K562 (cell line): ENCODE measurements around the gene SRSF5. TPM values are rescaled to one million over a fixed set of nuclear protein-coding genes. Genes with fewer than 3 reads are reported as not detected.
A peak's percentile ranks its signal among the peaks of the same experiment; 100 is the strongest.

Experiments
- BHLHE40 ChIP-seq: IDR thresholded peaks from 2 replicates; pipeline ENCODE4 v1.6.1; 2011; ENCODE audit warnings: low read length, improper control_type of control experiment
- HNRNPL ChIP-seq: fragments of 200-400 bp; formaldehyde crosslinking; IDR thresholded peaks from 2 replicates; pipeline ENCODE4 v1.6.1; 2017; ENCODE audit warnings: low read depth, mild to moderate bottlenecking, low read length
- NFATC3 ChIP-seq: fragments of 450-650 bp; IDR thresholded peaks from 2 replicates; pipeline ENCODE4 v1.6.1; 2017; ENCODE audit warnings: mild to moderate bottlenecking
- NRF1 ChIP-seq, 2 experiments: fragments of 450-650 bp; IDR thresholded peaks in 1 of 2; conservative IDR thresholded peaks in 1 of 2; 2 replicates each; pipeline ENCODE4 v1.6.1; 2014; ENCODE audit warnings: mild to moderate bottlenecking in 2 of 2
- PML ChIP-seq: IDR thresholded peaks from 2 replicates; pipeline ENCODE4 v1.6.1; 2012; ENCODE audit warnings: low read length, inconsistent platforms
- SUPT5H ChIP-seq: fragments of 450-650 bp; IDR thresholded peaks from 2 replicates; pipeline ENCODE4 v1.6.1; 2016
- YY1 ChIP-seq, 3 experiments: IDR thresholded peaks; 2 replicates each; pipeline ENCODE4 v1.6.1; 2011; ENCODE audit warnings: low read length in 2 of 3, mild to moderate bottlenecking in 2 of 3, moderate library complexity in 2 of 3, borderline replicate concordance in 1 of 3, control low read depth in 1 of 3, low read depth in 1 of 3; ENCODE audit not compliant: insufficient read depth in 3 of 3, insufficient replicate concordance in 2 of 3, control insufficient read depth in 1 of 3, insufficient read length in 1 of 3; ENCODE audit errors: extremely low read depth in 1 of 3
- ZBTB17 ChIP-seq: fragments of 450-650 bp; formaldehyde crosslinking; IDR thresholded peaks from 2 replicates; pipeline ENCODE4 v1.4.0; 2020; ENCODE audit warnings: mild to moderate bottlenecking
- ZKSCAN8 ChIP-seq: fragments of 200-800 bp; sonication (Bioruptor generic); IDR thresholded peaks from 2 replicates; pipeline ENCODE4 v1.6.1; 2016; ENCODE audit warnings: missing genetic modification characterization, missing compliant biosample characterization
- ZNF197 ChIP-seq: fragments of 200-800 bp; sonication (Bioruptor generic); IDR thresholded peaks from 2 replicates; pipeline ENCODE4 v1.6.1; 2016; ENCODE audit warnings: low read depth, missing genetic modification characterization, missing compliant biosample characterization
- ZNF561 ChIP-seq: fragments of 450-650 bp; formaldehyde crosslinking; conservative IDR thresholded peaks from 2 replicates; pipeline ENCODE4 v1.4.0; 2020; ENCODE audit warnings: mild to moderate bottlenecking, moderate library complexity
- polyA plus RNA-seq, 8 experiments: library from polyadenylated mRNA; depleted of rRNA in 4 of 8; stranded (reverse) in 5 of 8; unstranded in 3 of 8; fragments of >200 nt; fragmentation: Nextera tagmentation in 2 of 8; fragmentation: Illumina TruSeq in 1 of 8; extraction: Ambion mirVana in 2 of 8; extraction: Trizol in 1 of 8; gene quantifications; 2 replicates each; pipeline versions ENCODE4 v1.2.1 to v1.2.3, GENCODE V29; 2011 to 2014; ENCODE audit warnings: inconsistent platforms in 1 of 8, missing spikeins in 1 of 8
- total RNA-seq, 7 experiments: library from RNA; depleted of rRNA in 6 of 7; stranded (reverse); fragments of >200 nt in 6 of 7; fragmentation: Illumina TruSeq in 2 of 7; extraction: Trizol in 2 of 7; gene quantifications; 2 replicates each; pipeline versions ENCODE4 v1.2.1 to v1.2.3, GENCODE V29; 2011 to 2021; ENCODE audit warnings: low replicate concordance in 1 of 7
- TF ChIP-seq, protein P1 (sequence below): fragments of 250-450 bp; sonication (Bioruptor Pico); IDR thresholded peaks from 2 replicates; pipeline ENCODE4 v1.4.0; 2020; ENCODE audit warnings: mild to moderate bottlenecking, moderate library complexity
- TF ChIP-seq, protein P2 (sequence below), 2 experiments: fragments of 450-650 bp; formaldehyde crosslinking in 1 of 2; IDR thresholded peaks; 2 replicates each; pipeline versions ENCODE4 v1.4.0 to v1.6.1; 2014 to 2020; ENCODE audit warnings: mild to moderate bottlenecking in 2 of 2, borderline replicate concordance in 1 of 2, low read depth in 1 of 2
- TF ChIP-seq, protein P3 (sequence below): fragments of 450-650 bp; IDR thresholded peaks from 2 replicates; pipeline ENCODE4 v1.6.1; 2016; ENCODE audit warnings: antibody characterized with exemption

SRSF5 gene
- total and polyA plus RNA-seq, 9 of the 15 experiments (the other 6 are each of a cell fraction or from before 2014, with no cell fraction given), result 108 to 460 (median 212) TPM

DNA sequence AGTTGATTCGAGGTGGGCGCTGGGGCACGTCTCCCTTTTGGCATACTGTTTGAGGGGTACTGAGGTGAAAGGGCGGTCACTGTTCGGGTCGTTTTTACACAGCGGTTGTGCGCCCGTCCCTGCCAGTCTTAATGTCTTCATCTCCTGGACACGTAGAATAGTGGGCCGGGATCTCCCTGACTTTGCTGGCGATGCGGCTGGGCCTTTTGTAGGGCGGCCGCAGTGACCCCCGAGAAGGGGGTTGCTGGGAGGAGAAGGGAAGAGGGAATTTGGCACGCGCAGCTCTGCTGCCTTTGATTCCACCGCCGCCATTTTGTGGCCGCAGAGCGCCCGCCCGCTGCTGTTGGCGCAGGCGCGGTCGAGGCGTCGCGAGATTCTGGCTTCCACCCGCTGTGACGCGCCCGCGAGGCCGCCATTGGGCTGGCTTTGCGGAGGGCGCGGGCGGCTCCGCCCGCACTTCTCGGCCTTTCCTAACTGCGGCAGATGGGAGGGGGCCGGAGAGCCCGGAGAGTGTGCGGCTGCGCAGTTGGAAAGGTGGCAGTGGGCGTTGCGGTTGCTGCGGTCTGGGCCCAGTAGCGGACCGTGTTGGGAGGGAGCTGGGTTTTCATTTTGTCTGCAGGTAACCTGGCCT lies 542 bp downstream of the SRSF5 start (continued):
- TF ChIP-seq, protein P1, sequence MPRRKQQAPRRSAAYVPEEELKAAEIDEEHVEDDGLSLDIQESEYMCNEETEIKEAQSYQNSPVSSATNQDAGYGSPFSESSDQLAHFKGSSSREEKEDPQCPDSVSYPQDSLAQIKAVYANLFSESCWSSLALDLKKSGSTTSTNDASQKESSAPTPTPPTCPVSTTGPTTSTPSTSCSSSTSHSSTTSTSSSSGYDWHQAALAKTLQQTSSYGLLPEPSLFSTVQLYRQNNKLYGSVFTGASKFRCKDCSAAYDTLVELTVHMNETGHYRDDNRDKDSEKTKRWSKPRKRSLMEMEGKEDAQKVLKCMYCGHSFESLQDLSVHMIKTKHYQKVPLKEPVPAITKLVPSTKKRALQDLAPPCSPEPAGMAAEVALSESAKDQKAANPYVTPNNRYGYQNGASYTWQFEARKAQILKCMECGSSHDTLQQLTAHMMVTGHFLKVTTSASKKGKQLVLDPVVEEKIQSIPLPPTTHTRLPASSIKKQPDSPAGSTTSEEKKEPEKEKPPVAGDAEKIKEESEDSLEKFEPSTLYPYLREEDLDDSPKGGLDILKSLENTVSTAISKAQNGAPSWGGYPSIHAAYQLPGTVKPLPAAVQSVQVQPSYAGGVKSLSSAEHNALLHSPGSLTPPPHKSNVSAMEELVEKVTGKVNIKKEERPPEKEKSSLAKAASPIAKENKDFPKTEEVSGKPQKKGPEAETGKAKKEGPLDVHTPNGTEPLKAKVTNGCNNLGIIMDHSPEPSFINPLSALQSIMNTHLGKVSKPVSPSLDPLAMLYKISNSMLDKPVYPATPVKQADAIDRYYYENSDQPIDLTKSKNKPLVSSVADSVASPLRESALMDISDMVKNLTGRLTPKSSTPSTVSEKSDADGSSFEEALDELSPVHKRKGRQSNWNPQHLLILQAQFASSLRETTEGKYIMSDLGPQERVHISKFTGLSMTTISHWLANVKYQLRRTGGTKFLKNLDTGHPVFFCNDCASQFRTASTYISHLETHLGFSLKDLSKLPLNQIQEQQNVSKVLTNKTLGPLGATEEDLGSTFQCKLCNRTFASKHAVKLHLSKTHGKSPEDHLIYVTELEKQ (CRISPR knock-in tag), result no peak
- TF ChIP-seq, protein P2, sequence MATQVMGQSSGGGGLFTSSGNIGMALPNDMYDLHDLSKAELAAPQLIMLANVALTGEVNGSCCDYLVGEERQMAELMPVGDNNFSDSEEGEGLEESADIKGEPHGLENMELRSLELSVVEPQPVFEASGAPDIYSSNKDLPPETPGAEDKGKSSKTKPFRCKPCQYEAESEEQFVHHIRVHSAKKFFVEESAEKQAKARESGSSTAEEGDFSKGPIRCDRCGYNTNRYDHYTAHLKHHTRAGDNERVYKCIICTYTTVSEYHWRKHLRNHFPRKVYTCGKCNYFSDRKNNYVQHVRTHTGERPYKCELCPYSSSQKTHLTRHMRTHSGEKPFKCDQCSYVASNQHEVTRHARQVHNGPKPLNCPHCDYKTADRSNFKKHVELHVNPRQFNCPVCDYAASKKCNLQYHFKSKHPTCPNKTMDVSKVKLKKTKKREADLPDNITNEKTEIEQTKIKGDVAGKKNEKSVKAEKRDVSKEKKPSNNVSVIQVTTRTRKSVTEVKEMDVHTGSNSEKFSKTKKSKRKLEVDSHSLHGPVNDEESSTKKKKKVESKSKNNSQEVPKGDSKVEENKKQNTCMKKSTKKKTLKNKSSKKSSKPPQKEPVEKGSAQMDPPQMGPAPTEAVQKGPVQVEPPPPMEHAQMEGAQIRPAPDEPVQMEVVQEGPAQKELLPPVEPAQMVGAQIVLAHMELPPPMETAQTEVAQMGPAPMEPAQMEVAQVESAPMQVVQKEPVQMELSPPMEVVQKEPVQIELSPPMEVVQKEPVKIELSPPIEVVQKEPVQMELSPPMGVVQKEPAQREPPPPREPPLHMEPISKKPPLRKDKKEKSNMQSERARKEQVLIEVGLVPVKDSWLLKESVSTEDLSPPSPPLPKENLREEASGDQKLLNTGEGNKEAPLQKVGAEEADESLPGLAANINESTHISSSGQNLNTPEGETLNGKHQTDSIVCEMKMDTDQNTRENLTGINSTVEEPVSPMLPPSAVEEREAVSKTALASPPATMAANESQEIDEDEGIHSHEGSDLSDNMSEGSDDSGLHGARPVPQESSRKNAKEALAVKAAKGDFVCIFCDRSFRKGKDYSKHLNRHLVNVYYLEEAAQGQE (IDR thresholded peaks at IDR 0.05; ENCODE audit: borderline replicate concordance), result no peak
- TF ChIP-seq, protein P2 (CRISPR knock-in tag; IDR thresholded peaks at IDR 0.05; ENCODE audit: low read depth), result 0 out of 2 replicates have a peak, but pooled peaks have one; percentile 5
- TF ChIP-seq PML (peak; percentile 12; the same call in 1 of the 2 replicates), NFATC3 (no peak), NRF1 (conservative IDR thresholded peaks at IDR 0.05 in 1 of 2, IDR thresholded peaks at IDR 0.05 in 1 of 2) (peak; percentile 86 to 89), YY1 (IDR thresholded peaks at IDR 0.05; ENCODE audit: borderline replicate concordance in 1 of 3, control insufficient read depth in 1 of 3, extremely low read depth in 1 of 3, insufficient read depth in 3 of 3, insufficient read length in 1 of 3, insufficient replicate concordance in 2 of 3, low read depth in 1 of 3, low read length in 2 of 3) (peak; percentile 92 to 98 (median 97)), ZNF197 (CRISPR knock-in tag) (no peak), BHLHE40 (peak; percentile 42), SUPT5H (peak; percentile 75), ZNF561 (CRISPR knock-in tag) (no peak), ZKSCAN8 (no peak), ZBTB17 (CRISPR knock-in tag) (0 out of 2 replicates have a peak, but pooled peaks have one; percentile 34), HNRNPL (0 out of 2 replicates have a peak, but pooled peaks have one; percentile 46)
- TF ChIP-seq, protein P3, sequence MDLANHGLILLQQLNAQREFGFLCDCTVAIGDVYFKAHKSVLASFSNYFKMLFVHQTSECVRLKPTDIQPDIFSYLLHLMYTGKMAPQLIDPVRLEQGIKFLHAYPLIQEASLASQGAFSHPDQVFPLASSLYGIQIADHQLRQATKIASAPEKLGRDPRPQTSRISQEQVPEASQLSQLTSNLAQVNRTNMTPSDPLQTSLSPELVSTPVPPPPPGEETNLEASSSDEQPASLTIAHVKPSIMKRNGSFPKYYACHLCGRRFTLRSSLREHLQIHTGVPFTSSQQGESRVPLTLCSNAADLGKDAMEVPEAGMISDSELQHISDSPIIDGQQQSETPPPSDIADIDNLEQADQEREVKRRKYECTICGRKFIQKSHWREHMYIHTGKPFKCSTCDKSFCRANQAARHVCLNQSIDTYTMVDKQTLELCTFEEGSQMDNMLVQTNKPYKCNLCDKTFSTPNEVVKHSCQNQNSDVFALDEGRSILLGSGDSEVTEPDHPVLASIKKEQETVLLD, result no peak
